Activated CD8-positive, alpha-beta memory T cell treated with anti-CD3 and anti-CD28 coated beads for 36 hours (primary cell): ENCODE results near the gene CHAT. TPM values are rescaled to one million over a fixed set of nuclear protein-coding genes. Genes with fewer than 3 reads are reported as not detected.

Source experiments
- CTCF ChIA-PET: fragments of 350-600 bp; sonication (Branson Sonifier 250); formaldehyde crosslinking; loops from one replicate; lab custom pipeline; 2021; ENCODE audit warnings: antibody characterized with exemption; lab: Charles Lee
- POLR2A ChIA-PET: fragments of 350-600 bp; sonication (Branson Sonifier 250); formaldehyde crosslinking; loops from one replicate; lab custom pipeline; 2021; ENCODE audit warnings: antibody characterized with exemption; lab: Charles Lee
- total RNA-seq, 2 experiments: library from RNA; stranded (reverse); gene quantifications; one replicate each; pipeline ENCODE4 v1.2.3, GENCODE V29; 2021

CHAT gene
- total RNA-seq, 2 experiments from 2014 or later, result not detected

- ChIA-PET POLR2A (no interaction called here), CTCF (no interaction called here)
Observed at GRCh38 chr10:49610114-49610457, 3.8 kb upstream of the CHAT start, which contains the start of gene SLC18A3. TSS of gene SLC18A3 (plus strand) at chr10:49610310. CDS start at chr10:49610741, 431 bp downstream.

GRCh38 chr10:49610458-49611165 lies 3.2 kb upstream of the CHAT start:
- POLR2A ChIA-PET, result no interaction called here
- CTCF ChIA-PET, result no interaction called here

GRCh38 chr10:49611166-49611815 lies 2.5 kb upstream of the CHAT start:
- ChIA-PET CTCF (interaction anchor here (0.6 kb wide), 1 partner anchor 35 kb away, joined by 3 read pairs; no protein-coding TSS in a partner anchor), POLR2A (no interaction called here)

DNA sequence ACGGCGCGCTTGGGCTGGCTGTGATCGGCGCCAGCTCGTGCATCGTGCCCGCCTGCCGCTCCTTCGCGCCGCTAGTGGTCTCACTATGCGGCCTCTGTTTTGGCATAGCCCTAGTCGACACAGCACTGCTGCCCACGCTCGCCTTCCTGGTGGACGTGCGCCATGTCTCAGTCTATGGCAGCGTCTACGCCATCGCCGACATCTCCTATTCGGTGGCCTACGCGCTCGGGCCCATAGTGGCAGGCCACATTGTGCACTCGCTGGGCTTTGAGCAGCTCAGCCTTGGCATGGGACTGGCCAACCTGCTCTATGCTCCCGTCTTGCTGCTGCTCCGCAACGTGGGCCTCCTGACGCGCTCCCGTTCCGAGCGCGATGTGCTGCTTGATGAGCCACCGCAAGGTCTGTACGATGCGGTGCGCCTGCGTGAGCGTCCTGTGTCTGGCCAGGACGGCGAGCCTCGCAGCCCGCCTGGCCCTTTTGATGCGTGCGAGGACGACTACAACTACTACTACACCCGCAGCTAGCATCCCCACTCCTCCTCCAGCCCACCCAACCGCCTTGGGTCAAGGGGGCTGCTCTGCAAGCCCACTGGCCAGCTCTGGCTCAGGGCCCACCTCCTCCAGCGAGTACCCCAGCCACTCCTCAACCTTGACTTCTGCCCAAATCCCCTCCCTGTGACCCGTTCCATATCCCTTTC lies 1.9 kb upstream of the CHAT start:
- ChIA-PET CTCF (interaction anchor here (0.6 kb wide), 1 partner anchor 35 kb away, joined by 3 read pairs; no protein-coding TSS in a partner anchor), POLR2A (no interaction called here)

DNA sequence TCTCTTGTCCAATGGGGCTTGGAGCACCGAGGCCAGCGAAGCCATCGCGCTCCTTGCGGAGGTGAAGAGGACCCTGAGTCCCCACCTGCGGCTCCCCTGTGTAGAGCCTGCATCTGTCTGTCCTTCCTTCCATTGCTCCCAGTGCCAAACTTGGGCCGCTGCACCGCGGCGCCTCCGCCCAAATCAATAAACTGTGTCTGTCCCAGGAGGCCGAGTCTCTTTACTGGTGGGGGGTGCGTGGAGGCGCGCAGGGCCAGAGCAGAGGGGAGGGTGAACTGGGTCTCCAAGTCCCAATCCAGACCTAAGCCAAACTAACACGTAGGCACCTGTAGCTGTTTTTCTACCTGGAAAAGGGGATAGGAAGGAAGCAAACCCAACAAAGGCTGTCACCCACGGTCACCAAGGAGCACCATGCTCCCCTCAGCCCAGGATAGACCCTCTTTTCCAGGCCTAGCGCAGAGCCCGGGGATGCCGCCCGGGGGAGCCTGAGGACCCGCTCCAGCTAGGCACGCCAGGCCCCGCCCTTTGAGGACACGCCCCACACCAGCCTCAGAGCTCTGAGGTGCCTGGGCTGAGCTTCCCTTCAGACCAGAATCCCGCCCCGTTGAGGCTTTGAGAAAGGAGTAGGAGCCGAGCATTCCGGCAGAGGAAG lies 1.2 kb upstream of the CHAT start:
- ChIA-PET CTCF (no interaction called here), POLR2A (no interaction called here)

GRCh38 chr10:49613165-49613881 lies 514 bp upstream of the CHAT start:
- CTCF ChIA-PET, result no interaction called here
- POLR2A ChIA-PET, result no interaction called here

- CTCF ChIA-PET, result no interaction called here
- POLR2A ChIA-PET, result no interaction called here
Observed at GRCh38 chr10:49614242-49615198, 683 bp downstream of the CHAT start.

GRCh38 chr10:49615213-49615612 lies 1.4 kb downstream of the CHAT start:
- CTCF ChIA-PET, result no interaction called here

DNA sequence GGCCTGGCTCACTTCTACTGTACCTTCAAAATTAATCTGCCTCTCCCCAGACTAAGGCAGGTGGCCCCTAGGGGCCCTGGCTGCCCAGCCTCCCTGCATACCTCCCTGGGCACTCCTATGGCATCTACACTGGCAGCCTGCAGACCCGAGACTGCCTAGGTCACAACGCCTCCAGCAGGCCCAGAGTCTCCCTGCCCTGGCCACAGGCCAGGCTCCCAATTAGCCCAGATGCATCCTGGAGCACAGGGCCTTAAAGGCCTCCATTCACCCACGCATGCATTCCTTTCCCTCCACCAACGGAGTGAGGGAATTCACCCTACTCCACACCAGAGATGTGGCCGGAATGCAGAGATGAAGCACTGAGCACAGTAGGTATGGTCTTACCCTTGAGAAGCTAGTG lies 1.9 kb downstream of the CHAT start:
- ChIA-PET POLR2A (no interaction called here), CTCF (no interaction called here)

More at GRCh38 chr10:49615213-49615612, 1.4 kb downstream of the CHAT start:
- POLR2A ChIA-PET, result no interaction called here

GRCh38 chr10:49616421-49617101 lies 2.7 kb downstream of the CHAT start:
- ChIA-PET POLR2A (no interaction called here), CTCF (no interaction called here)

GRCh38 chr10:49617121-49618020 lies 3.5 kb downstream of the CHAT start:
- CTCF ChIA-PET, result no interaction called here
- POLR2A ChIA-PET, result no interaction called here

GRCh38 chr10:49618821-49619220 lies 5.0 kb downstream of the CHAT start:
- ChIA-PET POLR2A (no interaction called here), CTCF (no interaction called here)

- ChIA-PET CTCF (no interaction called here), POLR2A (no interaction called here)
Observed at GRCh38 chr10:49619613-49620012, 5.8 kb downstream of the CHAT start.

- POLR2A ChIA-PET, result no interaction called here
- CTCF ChIA-PET, result no interaction called here
Observed at GRCh38 chr10:49620286-49620810, 6.5 kb downstream of the CHAT start.

DNA sequence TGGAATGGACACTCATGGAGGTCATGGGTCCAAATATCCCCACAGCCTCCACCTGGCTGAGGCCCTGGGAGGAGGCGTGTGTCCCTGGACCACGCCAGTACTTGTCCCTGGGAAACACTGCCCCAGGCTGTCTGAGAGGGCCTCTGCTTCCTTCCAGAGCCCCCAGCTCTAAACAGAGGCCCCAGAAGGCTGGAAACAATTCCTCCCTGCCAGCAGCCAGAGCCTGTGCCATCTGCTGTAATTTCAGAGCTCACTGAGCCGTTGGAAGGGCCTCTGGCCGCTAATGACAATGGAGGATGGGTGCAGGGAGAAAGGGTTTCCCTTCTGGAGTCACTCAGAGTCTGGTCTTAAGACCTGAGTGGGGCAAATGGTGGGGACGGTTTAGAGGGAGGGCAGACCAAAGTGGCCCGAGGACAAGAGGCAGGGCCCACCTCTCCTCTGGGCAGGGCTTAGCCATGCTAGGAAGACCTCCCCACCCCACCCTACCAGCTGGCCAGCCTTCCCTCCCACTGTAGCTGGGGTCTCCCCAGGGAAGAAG lies 7.1 kb downstream of the CHAT start:
- ChIA-PET CTCF (no interaction called here), POLR2A (no interaction called here)

DNA sequence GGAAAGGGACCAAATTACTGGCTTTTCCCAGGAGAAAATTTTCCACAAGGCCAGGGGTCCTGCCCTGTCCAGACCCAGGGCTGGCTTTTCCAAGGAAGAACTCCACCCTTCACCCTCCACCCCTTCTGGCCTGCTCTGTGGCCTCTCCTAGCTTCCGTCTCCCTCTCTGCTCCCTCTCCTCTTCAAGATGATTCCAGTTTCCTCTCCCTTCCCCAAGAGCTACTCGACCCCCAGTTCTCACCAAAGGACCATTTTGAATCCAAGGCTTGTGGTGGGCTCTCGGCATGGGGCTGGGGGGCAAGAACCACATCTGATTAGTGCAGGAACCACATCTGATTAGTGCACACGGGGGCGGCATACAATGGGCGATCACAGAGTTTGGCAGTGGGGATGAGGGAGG lies 7.7 kb downstream of the CHAT start:
- CTCF ChIA-PET, result no interaction called here

More for the DNA sequence above, 7.7 kb downstream of the CHAT start:
- POLR2A ChIA-PET, result no interaction called here
